ENCODE results near the gene FAM221B. TPM values are rescaled to one million over a fixed set of nuclear protein-coding genes. Genes with fewer than 3 reads are reported as not detected.

FAM221B gene
- under 1 TPM in 8 of 10 donors, not detected in 2; 0.08 to 0.52 (median 0.21) TPM for polyA plus RNA-seq (ENCODE audit: insufficient read length in 10 of 10)
- long read RNA-seq, donor 1, result 0 reads
- long read RNA-seq, donor 2, result 0 reads
- long read RNA-seq, donor 3, result 0 reads
- long read RNA-seq, donor 4, result 0 reads
- long read RNA-seq, donor 5, result 0 reads
- long read RNA-seq, donor 6, result 0 reads
- long read RNA-seq, donor 7, result 0 reads
- long read RNA-seq, donor 8, result 0 reads
- long read RNA-seq, donor 9, result 0 reads

GRCh38 chr9:35828716-35829083 is at the start of gene FAM221B:
FAM221B (minus strand) TSS chr9:35828732; CDS start chr9:35826161, 2,571 bp downstream.
- peak in 1 of 3 donors; percentile 24 for DNase-seq

GRCh38 chr9:35872505-35872904 is 44.0 kb upstream of the FAM221B start:
- no peak for DNase-seq

GRCh38 chr9:35871545-35871944 is 43.0 kb upstream of the FAM221B start:
- DNase-seq, result no peak

GRCh38 chr9:35870351-35870923 is 41.9 kb upstream of the FAM221B start, which contains the start of gene OR13J1:
OR13J1 (minus strand) TSS chr9:35870401; CDS start chr9:35870401, 0 bp downstream.
- DNase-seq, result no peak

- no peak for DNase-seq
Measured at GRCh38 chr9:35869621-35870216, 41.2 kb upstream of the FAM221B start.

GRCh38 chr9:35868933-35869332 is 40.4 kb upstream of the FAM221B start:
- DNase-seq, result no peak

GRCh38 chr9:35867538-35867937 is 39.0 kb upstream of the FAM221B start:
- no peak for DNase-seq

GRCh38 chr9:35864695-35865255 is 36.2 kb upstream of the FAM221B start:
- no peak for DNase-seq

GRCh38 chr9:35863583-35863982 is 35.1 kb upstream of the FAM221B start:
- DNase-seq, result no peak

- no peak for DNase-seq
Measured at GRCh38 chr9:35862328-35862727, 33.8 kb upstream of the FAM221B start.

- DNase-seq, result no peak
Measured at GRCh38 chr9:35861161-35861897, 32.8 kb upstream of the FAM221B start.

- peak in 1 of 3 donors; percentile 35 for DNase-seq
Measured at GRCh38 chr9:35859990-35860339, 31.4 kb upstream of the FAM221B start.

GRCh38 chr9:35859310-35859989 is 30.9 kb upstream of the FAM221B start:
- DNase-seq, result peak in 1 of 3 donors; percentile 27

- no peak for DNase-seq
Measured at GRCh38 chr9:35858458-35858857, 29.9 kb upstream of the FAM221B start.

- DNase-seq, result no peak
Measured at GRCh38 chr9:35856882-35857281, 28.4 kb upstream of the FAM221B start.

GRCh38 chr9:35856206-35856605 is 27.7 kb upstream of the FAM221B start:
- DNase-seq, result no peak

- no peak for DNase-seq
Measured at GRCh38 chr9:35854091-35854762, 25.7 kb upstream of the FAM221B start.

GRCh38 chr9:35852876-35853865 is 24.6 kb upstream of the FAM221B start:
- no peak for DNase-seq

GRCh38 chr9:35852267-35852815 is 23.8 kb upstream of the FAM221B start:
- no peak for DNase-seq

All from muscle of back (tissue), 13 donors.